ENCODE measurements around the gene CRYBG2. TPM values are rescaled to one million over a fixed set of nuclear protein-coding genes. Genes with fewer than 3 reads are reported as not detected.

Gene CRYBG2
- total and polyA plus RNA-seq, 2 of the 8 experiments (the other 6 are each of a cell fraction or from before 2014, with no cell fraction given), result 14.2 to 17.0 TPM

GRCh38 chr1:26349188-26349876 lies 4.6 kb downstream of the CRYBG2 start (continued):
- TF ChIP-seq RFX5 (IDR thresholded peaks at IDR 0.05; ENCODE audit: borderline replicate concordance, low read depth, low read length) (no peak), RAD21 (IDR thresholded peaks at IDR 0.05 in 1 of 2, conservative IDR thresholded peaks at IDR 0.05 in 1 of 2; ENCODE audit: low read depth in 2 of 2, low read length in 2 of 2) (no peak), CTBP2 (IDR thresholded peaks at IDR 0.05; ENCODE audit: borderline replicate concordance, insufficient read depth, insufficient read length, low read length) (no peak), TEAD4 (IDR thresholded peaks at IDR 0.05; ENCODE audit: low read depth, low read length) (no peak)
